Right lobe of liver (tissue), 4 donors: ENCODE measurements around the gene TTC28.
"Not testable (repeated sequence)": the region's sequence is repeated elsewhere in the genome, so short reads cannot be mapped to it uniquely, and the experiment has no call there.

ENCODE experiments used
- POLR2A ChIP-seq: fragments of 450-650 bp; IDR thresholded peaks from one replicate; pipeline ENCODE4 v1.6.1; 2017; ENCODE audit warnings: antibody characterized with exemption, mild to moderate bottlenecking
- TF ChIP-seq, protein P1 (sequence below), 4 donors: fragments of 200-600 bp in 3 of 4; fragments of 450-650 bp in 1 of 4; IDR thresholded peaks; one replicate each; pipeline versions ENCODE4 v1.5.1 to v1.8.0; 2016 to 2022; ENCODE audit warnings: antibody characterized with exemption in 4 of 4, mild to moderate bottlenecking in 2 of 4
- donor health status: DM: no; HTN: no; CAD: no.
- donor health status: DM: no; HTN: no; CAD: no.
- donor health status: DM: no; HTN: yes; CAD: no.

DNA sequence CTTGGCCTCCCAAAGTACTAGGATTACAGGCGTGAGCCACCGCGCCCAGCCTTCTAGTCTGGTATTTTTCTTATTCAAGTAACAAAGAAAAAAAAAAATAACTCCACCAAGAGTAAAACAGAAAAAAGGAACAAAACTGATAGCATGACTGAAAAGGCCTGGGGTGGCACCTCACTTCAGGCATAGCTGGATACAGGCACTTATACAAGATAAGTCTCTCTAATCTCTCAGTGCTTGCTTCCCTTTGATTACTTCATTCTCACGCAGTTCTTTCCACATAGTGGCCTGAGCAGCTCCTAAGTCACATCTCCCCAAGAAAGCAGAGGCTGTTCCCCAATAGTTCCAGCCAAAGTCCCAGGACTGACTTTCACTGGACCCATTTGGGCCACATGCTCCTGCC is 3.3 kb upstream of the TTC28 start:
- not testable (repeated sequence) for TF ChIP-seq POLR2A
- TF ChIP-seq, protein P1, sequence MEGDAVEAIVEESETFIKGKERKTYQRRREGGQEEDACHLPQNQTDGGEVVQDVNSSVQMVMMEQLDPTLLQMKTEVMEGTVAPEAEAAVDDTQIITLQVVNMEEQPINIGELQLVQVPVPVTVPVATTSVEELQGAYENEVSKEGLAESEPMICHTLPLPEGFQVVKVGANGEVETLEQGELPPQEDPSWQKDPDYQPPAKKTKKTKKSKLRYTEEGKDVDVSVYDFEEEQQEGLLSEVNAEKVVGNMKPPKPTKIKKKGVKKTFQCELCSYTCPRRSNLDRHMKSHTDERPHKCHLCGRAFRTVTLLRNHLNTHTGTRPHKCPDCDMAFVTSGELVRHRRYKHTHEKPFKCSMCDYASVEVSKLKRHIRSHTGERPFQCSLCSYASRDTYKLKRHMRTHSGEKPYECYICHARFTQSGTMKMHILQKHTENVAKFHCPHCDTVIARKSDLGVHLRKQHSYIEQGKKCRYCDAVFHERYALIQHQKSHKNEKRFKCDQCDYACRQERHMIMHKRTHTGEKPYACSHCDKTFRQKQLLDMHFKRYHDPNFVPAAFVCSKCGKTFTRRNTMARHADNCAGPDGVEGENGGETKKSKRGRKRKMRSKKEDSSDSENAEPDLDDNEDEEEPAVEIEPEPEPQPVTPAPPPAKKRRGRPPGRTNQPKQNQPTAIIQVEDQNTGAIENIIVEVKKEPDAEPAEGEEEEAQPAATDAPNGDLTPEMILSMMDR (IDR thresholded peaks at IDR 0.05): not testable (repeated sequence)
